Activated naive CD8-positive, alpha-beta T cell treated with anti-CD3 and anti-CD28 coated beads, Interleukin-2, amount 10 ng/mL, durations not matched to agents 7 days and 5 days (primary cell): ENCODE data around the gene SLMAP. TPM values are rescaled to one million over a fixed set of nuclear protein-coding genes. Genes with fewer than 3 reads are reported as not detected.
A peak's percentile ranks its signal among the peaks of the same experiment; 100 is the strongest.

Experiments used
- ATAC-seq: fragments of 150-1000 bp; cut with Tn5 transposase; one replicate; pipeline ENCODE4 v1.10.0; 2021; ENCODE audit warnings: low read depth, moderate library complexity
- POLR2A ChIA-PET: fragments of 350-600 bp; sonication (Branson Sonifier 250); formaldehyde crosslinking; loops from one replicate; lab custom pipeline; 2021; ENCODE audit warnings: antibody characterized with exemption; lab: Charles Lee
- DNase-seq: peaks from one replicate; pipeline ENCODE4 v3.0.0; 2021
- H3K27ac Mint-ChIP-seq: one replicate; pipeline ENCODE4 v1.8.0; 2022; ENCODE audit warnings: mild to moderate bottlenecking, mixed read lengths
- H3K27me3 Mint-ChIP-seq: one replicate; pipeline ENCODE4 v1.8.0; 2022; ENCODE audit warnings: mild to moderate bottlenecking, moderate library complexity, mixed read lengths
- H3K36me3 Mint-ChIP-seq: one replicate; pipeline ENCODE4 v1.8.0; 2021; ENCODE audit warnings: mild to moderate bottlenecking, mixed read lengths
- H3K4me1 Mint-ChIP-seq: one replicate; pipeline ENCODE4 v1.8.0; 2021; ENCODE audit warnings: mixed read lengths
- H3K4me3 Mint-ChIP-seq: one replicate; pipeline ENCODE4 v1.8.0; 2022; ENCODE audit warnings: mild to moderate bottlenecking, moderate library complexity, mixed read lengths
- H3K9me3 Mint-ChIP-seq: one replicate; pipeline ENCODE4 v1.8.0; 2021; ENCODE audit warnings: mixed read lengths
- total RNA-seq, 2 experiments: library from RNA; stranded (reverse); gene quantifications; one replicate each; pipeline ENCODE4 v1.2.3, GENCODE V29; 2021

SLMAP gene
- total RNA-seq, 2 experiments from 2014 or later, result 58.0 to 69.7 TPM

DNA sequence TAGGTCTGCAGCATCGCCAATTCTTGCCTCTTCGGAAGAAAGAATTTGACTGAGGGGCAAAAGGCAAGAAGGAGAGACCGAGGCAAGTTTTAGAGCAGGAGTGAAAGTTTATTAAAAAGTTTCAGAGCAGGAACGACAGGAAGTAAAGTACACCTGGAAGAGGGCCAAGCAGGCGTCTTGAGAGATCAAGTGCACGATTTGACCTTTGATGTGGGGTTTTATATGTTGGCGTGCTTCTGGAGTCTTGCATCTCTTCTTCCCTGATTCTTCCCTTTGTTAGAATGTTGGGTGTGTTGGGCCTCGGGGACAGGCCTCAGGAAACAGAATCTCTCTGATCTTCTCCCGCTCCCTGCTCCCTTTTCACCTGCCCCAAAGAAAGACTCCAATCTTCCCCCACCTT lies 211.5 kb downstream of the SLMAP start:
- POLR2A ChIA-PET, result no interaction called here
- Mint-ChIP-seq H3K27ac (no peak overlapping the region), H3K4me3 (no peak overlapping the region), H3K4me1 (peaks cover 13% of the 10 kb centered on the region), H3K36me3 (no peaks in the 10 kb centered on the region), H3K9me3 (no peaks in the 10 kb centered on the region), H3K27me3 (no peaks in the 10 kb centered on the region)
- no peak for ATAC-seq
- no peak for DNase-seq

DNA sequence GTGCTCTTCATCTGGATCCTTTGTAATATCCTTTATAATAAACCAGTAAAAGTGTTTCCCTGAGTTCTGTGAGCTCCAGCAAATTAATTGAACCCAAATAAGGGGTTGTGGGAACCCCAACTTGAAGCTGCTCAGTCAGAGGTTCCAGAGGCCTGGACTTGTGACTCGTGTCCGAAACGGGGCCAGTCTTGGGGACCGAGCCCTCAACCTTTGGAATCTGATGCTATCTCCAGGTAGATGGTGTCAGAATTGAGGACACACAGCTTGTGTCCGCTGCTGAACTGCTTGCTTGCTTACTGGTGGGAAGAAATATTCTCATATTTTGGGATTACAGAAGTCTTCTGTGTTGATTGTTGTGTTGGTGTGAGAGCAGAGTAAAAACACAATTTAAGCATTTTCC lies 212.4 kb downstream of the SLMAP start:
- POLR2A ChIA-PET, result interaction anchor here (1.1 kb wide), 1 partner anchor 12 kb away, joined by 3 read pairs; no protein-coding TSS in a partner anchor
- Mint-ChIP-seq H3K4me3 (no peak overlapping the region), H3K36me3 (no peaks in the 10 kb centered on the region), H3K4me1 (peaks cover 13% of the 10 kb centered on the region), H3K9me3 (no peaks in the 10 kb centered on the region), H3K27ac (no peak overlapping the region), H3K27me3 (no peaks in the 10 kb centered on the region)
- DNase-seq, result no peak
- ATAC-seq, result no peak

DNA sequence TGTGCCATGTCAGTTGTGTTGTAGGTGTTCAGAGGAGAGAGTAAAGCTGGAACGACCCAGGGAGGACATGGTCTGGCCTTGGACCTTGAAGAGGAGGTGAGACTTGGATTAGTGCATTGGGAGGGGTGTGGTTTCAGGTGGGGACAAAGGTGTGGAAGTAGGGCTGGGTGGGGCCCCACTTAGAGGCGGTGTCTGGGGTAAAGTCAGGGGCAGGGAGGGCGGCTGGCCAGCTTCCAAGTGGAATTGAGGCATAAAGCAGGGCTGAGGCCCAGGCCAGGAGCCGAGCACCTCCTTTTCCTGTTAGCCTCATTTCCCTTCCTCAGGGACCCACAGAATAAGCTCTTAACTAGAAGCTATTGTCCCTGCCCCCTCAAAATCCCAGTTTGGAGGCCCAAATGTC lies 215.9 kb downstream of the SLMAP start:
- POLR2A ChIA-PET, result no interaction called here
- no peak for ATAC-seq
- no peak overlapping the region for H3K27ac Mint-ChIP-seq

DNA sequence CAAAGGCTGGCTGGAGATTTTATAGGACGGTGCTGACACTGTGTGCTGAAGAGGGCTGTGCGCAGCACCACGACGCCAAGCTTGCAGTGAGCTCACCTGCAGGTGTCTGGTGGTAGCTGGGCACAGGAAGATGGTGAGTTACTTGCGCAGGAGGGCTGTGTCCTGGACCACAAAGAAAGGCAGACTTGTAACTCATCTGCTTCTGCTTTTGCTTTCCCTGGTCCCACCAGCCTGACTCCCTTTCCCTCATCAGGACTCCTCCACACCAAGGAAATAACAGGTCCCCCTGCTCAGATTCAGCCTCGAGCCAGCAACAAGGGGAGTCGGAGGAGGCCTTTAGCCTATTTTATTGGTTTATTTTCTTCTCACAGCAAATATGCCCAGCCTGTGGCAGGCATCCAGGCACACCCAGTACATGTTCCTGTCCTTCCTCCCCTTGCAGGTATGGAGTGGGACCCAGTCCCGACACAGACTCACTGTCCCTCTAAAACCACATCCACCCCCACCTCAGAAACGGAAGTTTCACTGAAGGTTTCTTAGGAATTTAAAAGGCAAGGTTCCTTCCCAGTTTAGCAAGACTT lies 216.5 kb downstream of the SLMAP start:
- POLR2A ChIA-PET, result no interaction called here
- Mint-ChIP-seq H3K4me3 (no peak overlapping the region), H3K27me3 (no peaks in the 10 kb centered on the region), H3K9me3 (no peaks in the 10 kb centered on the region), H3K4me1 (peaks cover 8% of the 10 kb centered on the region), H3K36me3 (no peaks in the 10 kb centered on the region), H3K27ac (no peak overlapping the region)
- DNase-seq (no peak), ATAC-seq (peak; percentile 47)

More for the DNA sequence above, 215.9 kb downstream of the SLMAP start:
- H3K9me3 Mint-ChIP-seq, result no peaks in the 10 kb centered on the region
- no peak for DNase-seq
- no peak overlapping the region for H3K4me3 Mint-ChIP-seq
- no peaks in the 10 kb centered on the region for H3K36me3 Mint-ChIP-seq
- peaks cover 13% of the 10 kb centered on the region for H3K4me1 Mint-ChIP-seq
- H3K27me3 Mint-ChIP-seq, result no peaks in the 10 kb centered on the region

GRCh38 chr3:57973715-57974477 lies 217.8 kb downstream of the SLMAP start:
- POLR2A ChIA-PET, result no interaction called here
- no peaks in the 10 kb centered on the region for H3K27me3 Mint-ChIP-seq
- no peaks in the 10 kb centered on the region for H3K36me3 Mint-ChIP-seq
- H3K9me3 Mint-ChIP-seq, result no peaks in the 10 kb centered on the region
- DNase-seq (no peak), ATAC-seq (no peak)
- no peak overlapping the region for H3K4me3 Mint-ChIP-seq
- peaks cover 4% of the 10 kb centered on the region for H3K4me1 Mint-ChIP-seq
- no peak overlapping the region for H3K27ac Mint-ChIP-seq

DNA sequence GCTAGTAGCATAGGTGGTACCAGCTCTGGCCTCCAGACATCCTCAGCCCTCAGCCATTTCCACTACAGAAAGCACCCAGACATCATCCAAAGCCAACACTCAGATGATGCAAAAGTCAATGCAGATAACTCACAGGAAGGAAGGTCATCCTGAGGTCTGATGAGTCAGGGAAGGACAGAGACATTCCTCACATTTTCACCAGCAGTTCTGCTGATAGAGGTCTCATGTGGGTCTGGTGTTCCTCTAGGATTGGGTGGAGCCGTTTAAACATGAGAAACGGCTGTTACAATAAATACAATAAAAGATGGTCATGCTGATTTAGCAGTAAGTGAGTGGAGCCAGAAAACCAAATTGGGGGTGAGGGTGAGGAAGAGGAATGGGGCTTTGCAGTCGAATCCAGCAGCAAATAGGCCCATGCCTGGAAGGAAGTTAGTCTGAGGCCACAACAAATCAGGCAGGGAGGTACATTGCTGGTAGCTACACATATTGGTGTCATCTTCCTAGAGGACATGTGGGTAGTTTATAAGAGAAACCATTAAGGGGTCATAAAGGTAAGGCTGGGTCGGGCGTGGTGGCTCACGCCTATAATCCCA lies 218.8 kb downstream of the SLMAP start:
- H3K27ac Mint-ChIP-seq, result no peak overlapping the region
- no peak for ATAC-seq
- no peak for DNase-seq
- no peaks in the 10 kb centered on the region for H3K9me3 Mint-ChIP-seq
- H3K4me1 Mint-ChIP-seq, result peaks cover 4% of the 10 kb centered on the region
- H3K4me3 Mint-ChIP-seq, result no peak overlapping the region
- no peaks in the 10 kb centered on the region for H3K36me3 Mint-ChIP-seq
- POLR2A ChIA-PET, result no interaction called here
- no peaks in the 10 kb centered on the region for H3K27me3 Mint-ChIP-seq

- POLR2A ChIA-PET, result no interaction called here
- Mint-ChIP-seq H3K36me3 (no peaks in the 10 kb centered on the region), H3K4me1 (peaks cover 5% of the 10 kb centered on the region), H3K9me3 (no peaks in the 10 kb centered on the region), H3K27ac (no peak overlapping the region), H3K4me3 (no peak overlapping the region), H3K27me3 (no peaks in the 10 kb centered on the region)
- ATAC-seq (no peak), DNase-seq (no peak)
Measured at GRCh38 chr3:57977818-57978235, 221.7 kb downstream of the SLMAP start.

- Mint-ChIP-seq H3K4me1 (peaks cover 8% of the 10 kb centered on the region), H3K4me3 (no peak overlapping the region), H3K27me3 (no peaks in the 10 kb centered on the region), H3K27ac (no peak overlapping the region), H3K9me3 (no peaks in the 10 kb centered on the region), H3K36me3 (no peaks in the 10 kb centered on the region)
- no peak for DNase-seq
- POLR2A ChIA-PET, result no interaction called here
- ATAC-seq, result no peak
Measured at GRCh38 chr3:57978316-57978715, 222.2 kb downstream of the SLMAP start.

Other genes with a start within 250 kb of the SLMAP start
- under 1 TPM; 0.20 to 0.30 TPM for gene DNAH12, start 212.0 kb upstream of the SLMAP start, total RNA-seq
- 10 to 100 TPM; 23.3 to 27.3 TPM for gene PDE12, start 200.0 kb upstream of the SLMAP start, total RNA-seq
- 10 to 100 TPM; 46.1 to 46.3 TPM for gene ARF4, start 159.0 kb upstream of the SLMAP start, total RNA-seq
- 10 to 100 TPM; 30.6 to 31.9 TPM for gene DENND6A, start 63.2 kb upstream of the SLMAP start, total RNA-seq